Fibroblast of peridontal ligament (primary cell): Measurements from ENCODE around the gene PCSK5.

Experiments used
- DNase-seq: peaks from one replicate; pipeline ENCODE4 v3.0.0-alpha.2; 2010; ENCODE audit errors: extremely low read depth

The PCSK5 gene

DNA sequence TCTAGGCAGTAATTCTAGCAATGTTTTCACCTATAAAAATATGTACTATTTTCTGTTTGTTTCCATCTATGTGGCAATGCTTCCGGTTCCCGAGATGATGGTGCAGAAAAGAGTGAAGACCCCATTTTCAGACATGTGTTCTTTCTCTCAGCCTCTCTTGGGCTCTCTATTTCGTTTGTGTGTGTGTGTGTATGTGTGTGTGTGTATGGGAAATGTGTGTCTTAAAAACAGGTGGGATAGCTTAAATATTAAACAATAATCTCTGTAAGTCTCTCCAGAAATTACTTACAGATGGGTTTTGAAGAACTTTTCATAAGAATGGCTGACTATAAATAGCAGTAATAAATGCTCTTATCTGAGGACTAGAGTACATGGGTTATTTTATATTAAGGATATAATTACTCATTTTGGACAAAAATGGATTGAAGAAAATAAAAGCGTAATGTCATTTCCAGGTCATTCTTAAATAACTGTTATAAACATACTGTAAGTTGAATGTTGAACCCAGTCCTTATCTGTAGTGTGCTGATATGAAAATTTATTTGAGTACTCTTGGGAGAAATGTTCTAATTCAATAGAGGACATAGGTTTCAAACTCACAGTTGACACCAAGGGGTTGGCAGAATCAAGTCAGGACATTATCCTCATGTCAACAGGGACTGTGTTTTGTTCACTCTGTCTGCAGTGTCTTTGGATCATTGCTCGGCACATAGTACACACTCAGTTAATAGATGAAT lies 31.1 kb downstream of the PCSK5 start:
- DNase-seq, result no peak

DNA sequence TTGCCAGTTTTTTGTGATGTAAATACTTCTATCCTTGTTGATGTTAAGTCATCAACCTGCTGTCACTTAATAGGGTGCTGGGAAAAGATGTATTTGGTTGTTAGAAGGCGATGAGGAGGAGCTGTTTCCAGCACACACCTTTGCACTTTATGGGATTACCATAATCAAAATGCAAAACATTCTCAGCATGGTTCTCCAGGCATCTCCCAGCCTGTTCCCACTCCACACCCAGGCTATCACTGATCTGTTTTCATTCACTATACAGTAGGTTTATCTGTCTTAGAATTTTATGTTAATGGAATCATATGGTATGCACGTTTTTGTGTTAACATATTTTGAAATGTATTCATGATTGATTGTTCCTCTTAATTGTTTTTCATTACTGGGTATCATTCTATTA lies 35.9 kb downstream of the PCSK5 start:
- no peak for DNase-seq

GRCh38 chr9:75927356-75927755 lies 36.9 kb downstream of the PCSK5 start:
- no peak for DNase-seq

DNA sequence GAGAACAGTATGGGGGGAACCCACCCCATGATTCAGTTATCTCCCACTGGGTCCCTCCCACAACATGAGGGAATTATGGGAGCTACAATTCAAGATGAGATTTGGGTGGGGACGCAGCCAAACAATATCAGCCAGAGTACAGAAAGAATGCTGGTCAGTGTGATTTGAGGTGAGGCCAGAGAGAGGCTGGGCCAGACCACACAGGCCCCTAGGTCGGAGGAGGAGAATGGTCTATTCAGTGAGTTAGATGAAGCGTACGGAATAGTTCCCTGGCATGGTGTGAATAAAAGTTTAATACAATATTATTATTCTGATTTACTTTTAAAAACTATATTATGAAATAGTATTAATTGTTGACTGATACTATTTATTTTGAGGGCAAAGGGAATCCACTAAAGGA lies 39.7 kb downstream of the PCSK5 start:
- DNase-seq, result no peak

GRCh38 chr9:75930730-75931321 lies 40.4 kb downstream of the PCSK5 start:
- DNase-seq, result peak; percentile 8

- no peak for DNase-seq
Observed at GRCh38 chr9:75933982-75934381, 43.5 kb downstream of the PCSK5 start.

DNA sequence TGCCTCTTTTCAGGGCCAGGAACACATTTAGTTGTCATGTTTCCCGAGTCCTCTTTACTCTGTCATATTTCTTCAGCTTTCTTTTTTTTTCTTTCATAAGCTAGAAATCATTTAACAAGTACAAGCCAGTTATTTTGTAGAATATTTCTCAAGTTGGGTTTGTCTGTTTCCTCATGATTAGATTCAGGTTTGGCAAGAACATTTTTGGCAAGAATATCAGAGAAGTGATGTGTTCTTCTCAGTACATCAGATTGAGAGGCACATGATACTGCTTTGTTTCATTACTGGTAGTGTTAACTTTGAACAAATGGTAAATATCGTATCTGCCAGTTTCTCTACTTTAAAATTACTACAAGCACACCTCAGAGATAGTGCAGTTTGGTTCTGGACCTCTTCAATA lies 45.1 kb downstream of the PCSK5 start:
- DNase-seq, result no peak

DNA sequence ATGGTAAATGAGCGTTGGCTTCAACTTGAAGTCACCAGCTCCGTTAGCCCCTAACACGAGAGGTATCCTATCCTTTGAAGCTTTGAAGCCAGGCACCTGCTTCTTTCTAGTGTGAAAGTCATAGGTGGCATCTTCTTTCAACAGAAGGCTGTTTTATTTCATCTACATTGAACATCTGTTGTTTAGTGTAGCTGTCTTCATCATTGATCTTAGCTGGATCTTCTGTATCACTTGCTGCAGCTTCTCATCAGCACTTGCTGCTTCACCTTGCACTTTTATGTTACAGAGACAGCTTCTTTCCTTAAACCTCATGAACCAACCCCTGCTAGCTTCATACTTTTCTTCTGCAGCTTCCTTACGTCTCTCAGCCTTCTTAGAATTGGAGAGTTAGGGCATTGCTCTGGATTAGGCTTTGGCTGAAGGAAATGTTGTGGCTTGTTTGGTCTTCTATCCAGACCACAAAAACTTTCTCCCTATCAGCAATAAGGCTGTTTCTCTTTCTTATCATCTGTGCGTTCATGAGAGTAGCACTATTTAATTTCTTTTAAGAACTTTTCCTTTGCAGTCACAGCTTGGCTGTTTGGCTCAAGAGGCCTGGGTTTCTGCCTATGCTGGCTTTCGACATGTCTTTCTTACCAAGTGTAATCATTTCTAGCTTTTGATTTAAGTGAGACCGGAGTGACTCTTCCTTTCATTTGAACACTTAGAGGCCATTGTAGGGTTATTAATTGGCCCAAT lies 47.2 kb downstream of the PCSK5 start:
- no peak for DNase-seq

- peak; percentile 5 for DNase-seq
Observed at GRCh38 chr9:75938946-75939345, 48.5 kb downstream of the PCSK5 start.

DNA sequence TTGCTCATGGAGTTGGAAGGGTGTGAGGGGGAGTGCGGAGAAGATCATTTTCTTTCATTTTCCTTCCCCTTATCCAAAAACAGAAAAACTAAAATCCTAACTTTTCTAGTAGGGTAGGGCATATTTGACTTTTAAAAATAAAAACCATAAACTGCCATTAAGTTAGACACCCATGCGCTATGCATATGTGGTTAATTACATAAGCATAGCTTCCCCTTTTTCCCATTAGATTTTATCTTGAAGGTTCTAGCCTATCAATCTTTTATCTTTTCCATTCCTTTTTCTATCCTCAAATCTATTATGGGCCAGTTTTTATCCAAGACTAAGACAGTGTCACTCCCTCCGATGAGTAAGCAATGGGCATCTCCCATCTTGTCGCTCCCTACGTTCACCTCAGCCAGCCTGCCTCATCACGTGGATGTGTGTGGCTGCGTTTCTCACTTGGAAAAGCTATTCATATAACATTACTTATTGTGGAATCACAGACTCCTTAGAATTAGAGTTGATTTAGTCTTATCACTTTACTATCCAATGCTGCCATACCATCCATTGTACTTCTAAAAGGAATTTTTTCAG lies 49.2 kb downstream of the PCSK5 start:
- DNase-seq, result no peak

GRCh38 chr9:75941066-75941465 lies 50.6 kb downstream of the PCSK5 start:
- DNase-seq, result no peak

DNA sequence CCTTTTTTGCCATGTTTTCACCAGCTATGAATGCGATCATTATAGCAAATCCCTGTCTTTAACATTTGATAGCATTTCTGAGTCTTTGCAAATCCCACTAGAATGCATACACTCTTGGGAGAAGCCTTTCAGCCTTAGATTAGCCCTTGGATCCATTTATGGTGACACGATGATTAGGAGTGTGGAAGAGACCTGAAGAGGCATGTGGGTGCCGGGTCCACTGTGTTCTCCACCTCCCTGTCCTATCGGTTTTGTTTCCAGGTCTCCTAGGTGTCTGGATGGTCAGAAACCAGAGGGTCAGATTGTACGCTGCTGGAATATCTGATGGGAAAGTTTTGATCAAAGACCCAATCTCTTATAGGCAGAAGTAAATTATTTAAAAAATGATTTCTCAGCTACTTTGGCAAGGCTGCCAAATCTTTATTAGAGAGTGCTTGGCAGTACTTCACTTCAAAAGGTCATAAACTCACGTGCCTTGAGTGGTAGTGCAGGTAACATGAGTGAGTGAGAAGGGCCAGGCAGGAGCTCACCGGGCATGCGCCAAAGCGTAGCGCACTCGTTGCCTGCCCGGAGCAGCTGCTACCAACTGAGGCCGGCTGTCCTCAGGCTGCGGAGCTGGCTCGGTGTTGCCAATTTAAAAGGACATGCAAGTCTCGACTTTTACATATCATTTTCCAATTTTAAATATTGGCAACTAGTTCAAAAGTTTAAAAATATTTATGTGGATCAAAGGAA lies 51.3 kb downstream of the PCSK5 start:
- no peak for DNase-seq

DNA sequence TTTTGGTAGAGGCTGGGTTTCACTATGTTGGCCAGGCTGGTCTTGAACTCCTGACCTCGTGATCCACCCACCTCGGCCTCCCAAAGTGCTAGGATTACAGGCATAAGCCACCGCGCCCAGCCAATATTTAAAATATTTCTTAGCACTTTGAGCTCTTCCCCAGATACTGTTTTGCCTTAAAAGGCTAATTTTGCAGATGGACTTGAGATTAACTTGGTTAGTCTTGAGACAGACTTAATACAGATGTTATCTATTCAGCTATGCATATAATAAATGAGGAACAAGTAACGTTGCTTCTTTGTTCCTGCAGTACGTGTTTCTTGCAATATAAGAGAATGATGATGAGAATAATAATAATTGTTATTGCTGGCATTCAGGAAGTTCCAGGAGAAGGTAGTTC lies 56.3 kb downstream of the PCSK5 start:
- no peak for DNase-seq

- DNase-seq, result no peak
Observed at GRCh38 chr9:75947233-75947632, 56.8 kb downstream of the PCSK5 start.

DNA sequence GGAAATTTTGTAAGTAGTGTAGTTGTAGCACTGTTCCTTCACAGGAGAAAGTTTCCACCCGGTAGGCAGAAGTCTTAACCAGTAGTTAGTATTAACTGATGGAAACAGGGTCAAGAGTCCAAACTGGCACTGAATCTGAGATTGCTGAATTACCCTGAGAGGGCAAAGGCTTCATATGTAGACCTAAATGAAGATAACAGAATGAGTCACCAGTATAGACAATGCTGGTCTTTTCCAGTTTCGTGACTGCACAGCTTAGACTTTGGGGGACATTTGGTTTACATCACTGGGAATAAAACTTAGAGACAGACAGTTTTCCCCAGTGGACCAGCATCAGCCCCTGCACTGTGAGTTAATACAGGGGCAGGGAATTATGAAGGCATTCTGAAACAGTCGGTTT lies 60.5 kb downstream of the PCSK5 start:
- no peak for DNase-seq

GRCh38 chr9:75953218-75953617 lies 62.7 kb downstream of the PCSK5 start:
- DNase-seq, result no peak

GRCh38 chr9:75956161-75956560 lies 65.7 kb downstream of the PCSK5 start:
- DNase-seq, result no peak

- DNase-seq, result no peak
Observed at GRCh38 chr9:75957116-75957515, 66.6 kb downstream of the PCSK5 start.

DNA sequence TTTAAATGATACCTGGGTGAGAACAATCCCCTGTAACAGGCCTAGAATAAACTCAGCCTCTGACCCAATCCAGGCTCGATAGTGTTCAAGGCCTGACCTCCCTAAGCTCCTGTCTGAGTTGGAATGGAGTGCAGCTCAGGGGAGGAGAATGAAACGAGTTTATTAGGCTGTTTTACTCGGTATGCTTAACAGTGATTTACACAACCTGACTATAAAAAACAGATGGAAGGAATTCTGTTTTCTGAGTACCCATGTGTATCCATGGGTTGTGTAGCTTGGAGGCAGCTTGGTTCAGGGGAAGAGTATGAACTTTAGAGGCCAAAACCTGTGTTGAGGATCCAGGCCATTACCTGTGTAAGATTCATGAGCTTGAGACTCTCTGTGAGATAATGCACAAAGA lies 67.8 kb downstream of the PCSK5 start:
- no peak for DNase-seq

- DNase-seq, result no peak
Observed at GRCh38 chr9:75960551-75960950, 70.1 kb downstream of the PCSK5 start.

DNA sequence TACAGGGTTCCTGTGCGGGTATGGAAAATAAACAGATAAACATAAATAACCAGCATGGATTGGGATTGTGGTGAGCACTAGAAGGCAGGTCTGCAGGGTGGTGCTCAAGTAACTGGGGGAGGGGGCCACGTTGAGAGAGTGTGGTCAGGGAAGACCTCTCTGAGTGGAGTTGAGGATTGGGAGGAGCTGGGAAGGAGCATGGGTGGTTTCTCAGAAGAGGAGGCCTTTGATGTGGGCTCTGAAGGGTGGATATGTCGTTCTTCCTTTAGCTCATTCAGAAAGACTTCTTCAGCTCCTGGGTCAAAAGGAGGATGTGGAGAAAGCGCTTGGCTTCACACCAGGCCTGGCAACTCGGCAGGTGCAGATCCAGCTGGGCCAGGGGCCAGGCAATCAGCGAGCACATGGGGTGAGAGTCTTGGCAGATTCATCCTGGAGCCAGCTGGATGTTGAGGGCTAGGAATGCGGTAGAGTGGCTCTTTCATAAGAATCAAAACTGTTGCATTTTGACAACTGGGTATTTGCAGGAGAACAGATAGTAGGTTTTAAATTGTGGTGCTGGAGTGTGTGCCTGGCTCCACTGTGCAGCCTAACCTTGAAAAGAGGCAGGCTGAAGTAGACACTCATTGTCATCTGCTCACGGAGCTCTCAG lies 71.7 kb downstream of the PCSK5 start:
- DNase-seq, result no peak

GRCh38 chr9:75962662-75963036 lies 72.2 kb downstream of the PCSK5 start:
- no peak for DNase-seq
